NCI-H1694 treated with DMSO at 0.1 percent for 48 hours (cell line): ENCODE results near the gene FAS.
A peak's percentile ranks its signal among the peaks of the same experiment; 100 is the strongest.

Experiments used
- DNase-seq: peaks from one replicate; lab custom pipeline; 2025; lab: John Stamatoyannopoulos, UW

Gene FAS

DNA sequence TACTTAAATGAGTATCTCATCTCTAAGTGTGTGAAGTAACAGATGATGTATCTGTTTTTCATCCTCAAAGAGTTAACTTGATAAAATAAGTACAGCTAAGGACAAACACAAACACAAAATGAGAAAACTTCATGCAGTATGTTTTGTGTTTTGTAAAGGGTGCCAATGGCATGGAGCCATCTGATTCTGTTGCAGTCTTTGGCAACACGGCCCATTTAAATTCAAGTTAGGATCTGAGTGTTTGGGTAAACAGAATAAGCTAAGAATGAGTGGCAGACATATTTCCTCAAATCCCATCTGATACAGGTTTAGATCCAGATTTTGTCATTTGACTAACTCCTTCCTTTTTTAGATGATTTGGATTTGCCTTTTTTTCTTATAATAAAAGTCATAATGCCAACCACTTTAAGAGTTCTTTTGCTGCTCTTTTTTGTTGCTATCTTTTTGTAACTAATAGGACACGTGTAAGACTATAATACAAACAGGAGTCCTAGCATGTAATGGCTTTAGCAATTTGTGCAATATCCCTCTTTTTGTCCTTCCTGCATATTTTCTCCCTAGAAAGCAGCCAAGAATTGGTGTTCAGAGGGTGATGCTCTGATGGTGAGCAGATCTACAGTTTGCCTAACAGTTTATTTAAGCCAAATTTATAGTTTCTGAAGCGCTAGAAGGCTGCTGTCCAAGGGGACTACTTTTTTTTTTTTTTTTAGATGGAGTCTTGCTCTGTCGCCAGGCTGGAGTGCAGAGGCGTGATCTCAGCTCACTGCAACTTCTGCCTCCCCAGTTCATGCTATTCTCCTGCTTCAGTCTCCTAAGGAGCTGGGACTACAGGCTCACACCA, 19.2 kb upstream of the FAS start:
- no peak for DNase-seq

- DNase-seq: no peak
These were observed 16.6 kb upstream of the FAS start for GRCh38 chr10:88974012-88974411.

DNA sequence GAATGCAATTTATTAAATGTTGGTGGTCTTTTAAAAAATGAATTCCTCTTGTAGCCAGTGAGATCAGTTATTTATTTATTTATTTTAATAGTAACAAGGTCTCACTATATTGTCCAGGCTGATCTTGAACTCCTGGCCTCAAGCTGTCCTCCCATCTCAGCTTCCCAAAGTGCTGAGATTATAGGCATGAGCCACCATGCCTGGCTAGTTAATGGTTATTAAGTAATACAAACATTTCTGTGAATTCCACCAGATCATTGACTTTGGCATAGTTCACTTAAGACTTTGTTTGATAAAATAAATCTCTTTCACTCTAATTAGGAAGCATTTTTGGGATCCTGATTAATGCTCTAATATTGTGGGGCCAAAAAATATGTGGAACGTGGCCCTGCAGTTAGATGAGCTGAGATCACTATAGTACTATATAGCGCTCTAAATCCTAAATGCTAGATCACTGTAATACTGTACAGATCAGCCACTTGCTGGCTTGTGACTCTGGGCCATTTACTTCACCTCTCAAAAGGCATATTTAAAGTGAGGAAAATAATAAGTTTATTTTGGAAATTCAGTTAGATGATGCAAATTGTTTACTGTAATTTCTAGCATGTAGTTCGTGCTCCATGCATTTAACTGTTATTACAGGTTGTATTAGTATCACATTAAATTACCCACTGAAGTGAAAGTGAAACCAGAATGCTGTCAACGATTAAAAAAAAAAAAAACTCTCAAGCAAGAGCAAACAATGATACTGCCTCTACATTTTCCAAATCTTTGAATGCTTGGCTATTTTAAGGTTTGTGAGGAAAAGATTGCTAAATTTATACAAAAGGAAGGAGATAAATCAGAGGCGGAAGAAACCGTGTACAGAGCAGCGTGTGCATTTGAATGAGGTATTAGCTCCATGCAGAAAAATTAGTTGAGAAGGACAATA, 15.9 kb upstream of the FAS start:
- DNase-seq: peak; percentile 23

DNA sequence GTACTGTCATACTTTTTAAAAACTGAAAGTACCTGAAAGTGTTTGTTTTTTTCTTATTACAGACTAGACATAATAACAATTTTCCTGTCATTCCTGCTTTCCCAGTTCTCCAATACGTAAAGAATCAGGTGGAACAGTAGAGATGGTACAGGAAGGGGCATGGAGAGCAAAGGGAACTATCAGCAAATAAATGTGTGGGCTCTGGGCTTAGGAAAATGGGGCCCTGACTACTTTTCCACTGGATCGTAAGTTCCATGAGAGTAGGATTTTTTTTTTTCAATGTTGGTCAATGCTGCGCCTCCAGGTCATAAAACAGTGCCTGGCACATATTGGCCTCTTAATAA, 15.2 kb upstream of the FAS start:
- DNase-seq: no peak

- no peak for DNase-seq
These were observed 12.1 kb upstream of the FAS start for GRCh38 chr10:88978463-88978862.

DNA sequence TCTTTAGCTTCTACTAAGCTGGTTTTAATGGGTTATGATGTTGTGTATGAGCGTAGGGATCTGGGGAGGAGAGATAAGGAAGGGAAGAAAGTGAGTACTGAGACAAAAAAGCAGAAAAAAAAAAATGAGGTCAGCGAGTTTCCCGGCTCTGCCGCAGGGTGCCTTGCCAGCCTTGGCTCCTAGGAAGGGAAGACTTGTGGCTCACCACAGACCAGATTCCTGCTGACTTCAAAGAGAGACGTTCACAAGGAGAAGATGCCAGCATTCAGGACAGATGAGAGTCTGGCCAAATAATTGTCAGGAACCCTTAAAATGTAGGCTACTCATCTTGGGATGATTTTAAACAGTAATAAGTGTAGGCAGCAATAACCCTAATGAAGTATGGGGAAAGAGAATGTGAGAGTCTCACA, 11.4 kb upstream of the FAS start:
- no peak for DNase-seq

- no peak for DNase-seq
These were observed 11.0 kb upstream of the FAS start for GRCh38 chr10:88979603-88980002.

- no peak for DNase-seq
These were observed 10.4 kb upstream of the FAS start for GRCh38 chr10:88980247-88980646.

GRCh38 chr10:88980800-88981199, 9.8 kb upstream of the FAS start:
- no peak for DNase-seq

- DNase-seq: no peak
These were observed 9.2 kb upstream of the FAS start for GRCh38 chr10:88981435-88981834.

DNA sequence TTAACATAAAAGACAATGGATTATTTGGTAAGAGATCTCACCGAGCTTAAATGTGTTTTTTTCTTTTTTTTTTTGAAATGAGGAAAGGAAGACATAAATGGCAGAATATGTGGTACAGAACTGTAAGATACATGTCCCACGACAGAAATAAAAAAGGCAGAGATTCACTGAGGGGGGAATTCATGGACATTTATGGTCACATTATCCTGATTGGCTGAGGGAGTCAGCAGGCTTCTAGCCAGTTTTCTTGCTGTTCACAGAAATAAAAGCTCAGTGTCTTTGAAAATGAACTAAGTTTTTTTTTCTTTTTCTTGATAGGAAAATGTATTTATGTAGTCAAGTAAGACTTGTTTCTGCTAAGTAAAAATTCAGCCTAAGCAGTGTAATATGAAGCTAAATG, 8.2 kb upstream of the FAS start:
- no peak for DNase-seq

GRCh38 chr10:88983206-88983605, 7.4 kb upstream of the FAS start:
- no peak for DNase-seq

DNA sequence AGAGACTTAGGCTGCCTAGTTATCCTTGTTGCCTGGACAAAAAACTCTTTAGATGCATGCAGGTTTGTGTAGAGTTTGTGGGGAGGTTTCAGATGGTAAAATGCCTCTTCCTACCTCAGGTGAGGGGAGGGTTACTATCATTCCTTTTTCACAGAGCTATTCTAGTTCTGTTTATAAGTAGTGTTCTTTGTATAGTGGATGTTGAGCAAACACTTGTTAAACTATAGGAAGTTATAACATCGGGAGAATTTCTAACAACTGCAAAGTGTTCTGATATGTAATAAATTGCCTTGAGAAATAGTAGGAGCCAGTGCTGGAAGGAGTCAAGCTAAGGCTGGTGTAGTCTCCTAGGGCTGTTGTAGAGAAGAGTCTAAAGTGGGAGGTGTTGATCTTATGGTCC, 6.7 kb upstream of the FAS start:
- no peak for DNase-seq

DNA sequence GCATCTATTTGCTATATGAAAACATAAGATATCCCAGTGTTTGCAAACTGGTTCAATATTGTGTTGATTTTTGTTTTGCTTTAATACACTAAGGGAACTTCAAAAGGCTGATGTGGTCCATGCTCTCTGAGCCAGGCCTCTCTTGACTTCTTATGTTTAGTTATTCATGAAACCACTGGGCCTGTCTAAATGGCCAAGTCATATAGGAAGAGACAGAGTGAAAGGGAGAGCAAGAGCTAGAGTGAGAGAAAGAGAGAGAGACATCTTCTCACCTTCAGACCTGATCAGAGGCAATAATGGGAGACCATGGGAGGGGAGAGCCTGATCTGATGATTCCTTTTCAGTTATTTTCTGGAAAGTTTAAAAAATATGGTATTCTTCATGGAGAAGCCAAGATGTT, 6.1 kb upstream of the FAS start:
- DNase-seq: no peak

DNA sequence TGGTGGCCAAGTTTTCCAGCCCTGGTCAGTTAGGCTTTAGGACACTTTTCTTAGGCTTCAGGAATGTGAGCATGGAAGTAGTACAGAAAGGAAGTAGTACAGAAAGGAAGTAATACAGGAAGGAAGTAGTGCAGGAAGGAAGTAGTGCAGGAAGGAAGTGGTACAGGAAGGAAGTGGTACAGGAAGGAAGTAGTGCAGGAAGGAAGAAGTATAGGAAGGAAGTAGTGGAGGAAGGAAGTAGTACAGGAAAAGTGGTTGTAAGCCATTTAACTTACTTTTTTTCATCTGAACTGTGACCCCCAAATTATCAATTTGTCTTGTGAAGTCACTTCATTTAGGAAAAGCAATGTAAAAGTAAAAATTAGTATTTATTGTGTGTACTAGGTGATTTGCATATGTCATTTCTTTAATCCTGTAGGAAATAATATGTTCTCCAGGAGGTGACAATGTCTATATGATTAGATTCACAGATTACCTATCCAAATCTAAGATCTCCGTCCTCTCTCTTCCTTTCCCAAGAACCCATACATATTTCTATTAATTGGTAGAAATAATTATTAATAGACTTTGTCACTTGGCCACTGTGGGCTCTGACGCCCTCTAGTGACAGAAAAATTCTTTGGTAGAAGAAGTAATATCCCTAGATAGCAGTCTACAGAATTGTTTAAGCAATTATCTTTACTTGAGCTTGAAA, 3.9 kb upstream of the FAS start:
- peak; percentile 7 for DNase-seq

GRCh38 chr10:88987243-88987725, 3.3 kb upstream of the FAS start:
- no peak for DNase-seq

DNA sequence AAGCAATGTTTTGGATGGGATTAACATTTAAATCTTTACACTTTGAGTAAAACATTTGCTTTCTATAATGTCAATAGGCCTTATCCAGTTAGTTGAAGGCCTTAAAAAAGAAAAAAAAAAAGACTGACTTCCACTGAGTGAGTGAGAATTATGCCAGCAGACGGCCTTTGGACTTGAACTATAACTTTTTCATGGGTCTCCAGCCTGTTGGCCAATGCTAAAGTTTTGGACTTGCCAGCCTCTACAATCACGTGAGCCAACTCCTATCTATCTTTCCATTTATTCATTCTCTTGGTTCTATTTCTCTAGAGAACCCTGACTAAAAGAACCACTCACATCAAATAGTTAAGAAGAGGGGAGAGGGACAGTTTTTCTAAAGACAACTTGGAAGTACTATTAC, 2.8 kb upstream of the FAS start:
- no peak for DNase-seq

- DNase-seq: no peak
These were observed 1.2 kb upstream of the FAS start for GRCh38 chr10:88989423-88989822.

GRCh38 chr10:88989824-88990383, 694 bp upstream of the FAS start:
- no peak for DNase-seq

DNA sequence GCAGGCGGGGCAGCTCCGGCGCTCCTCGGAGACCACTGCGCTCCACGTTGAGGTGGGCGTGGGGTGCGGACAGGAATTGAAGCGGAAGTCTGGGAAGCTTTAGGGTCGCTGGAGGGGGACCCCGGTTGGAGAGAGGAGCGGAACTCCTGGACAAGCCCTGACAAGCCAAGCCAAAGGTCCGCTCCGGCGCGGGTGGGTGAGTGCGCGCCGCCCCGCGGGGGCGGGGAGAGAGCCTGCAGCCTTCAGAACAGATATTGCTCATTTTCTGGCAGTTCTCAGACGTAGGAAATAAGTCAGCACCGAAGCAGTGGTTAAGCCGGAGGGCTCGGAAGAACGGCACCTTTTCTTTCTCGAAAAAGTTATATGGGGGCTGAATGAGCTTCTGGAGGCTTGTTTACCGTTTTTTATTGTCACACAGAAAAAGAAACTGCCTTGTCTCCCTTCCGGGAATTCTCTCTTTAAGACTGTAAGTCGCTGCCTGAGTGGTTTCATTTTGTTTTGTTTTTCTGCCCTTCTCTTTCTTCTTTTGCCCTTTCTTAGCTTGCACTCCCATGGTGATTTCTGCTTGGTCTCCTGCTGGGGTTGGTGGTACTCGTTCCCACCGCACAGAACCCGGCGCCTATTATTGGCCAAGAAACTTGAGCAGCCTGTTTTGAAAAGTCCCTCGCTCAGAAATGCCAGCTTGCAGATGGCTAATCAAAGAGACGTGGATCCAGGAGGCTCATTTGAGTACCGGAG, 732 bp downstream of the FAS start:
- no peak for DNase-seq

GRCh38 chr10:88991899-88992320, 1.3 kb downstream of the FAS start:
- DNase-seq: no peak
